H1 (cell line): ENCODE results near the gene TNS3.

Experiments used
- CEBPB ChIP-seq: IDR thresholded peaks from 2 replicates; pipeline ENCODE4 v1.6.1; 2012; ENCODE audit warnings: low read depth, low read length
- POLR2A ChIP-seq, 2 experiments: IDR thresholded peaks; 1 replicate in 1 of 2; 2 replicates in 1 of 2; pipeline ENCODE4 v1.6.1; 2011; ENCODE audit warnings: low read depth in 2 of 2, low read length in 2 of 2, mild to moderate bottlenecking in 2 of 2; ENCODE audit errors: control extremely low read depth in 1 of 2

DNA sequence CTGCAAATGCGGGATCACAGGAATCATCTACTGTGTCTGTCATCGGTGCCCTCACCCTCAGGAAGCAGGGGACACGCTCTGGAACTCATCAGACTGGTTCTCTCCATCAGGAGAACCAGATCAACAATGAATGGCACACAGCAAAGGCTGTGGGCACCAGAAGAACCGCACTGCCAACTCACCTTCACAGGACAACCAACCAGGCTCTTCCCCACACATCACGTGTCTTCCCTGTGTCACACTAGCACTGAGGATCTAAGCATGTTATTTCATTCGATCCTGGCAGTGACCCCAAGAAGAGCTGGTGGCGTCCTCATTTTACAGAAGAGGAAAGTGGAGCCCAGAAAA lies 106.1 kb downstream of the TNS3 start:
- TF ChIP-seq CEBPB: no peak
- TF ChIP-seq POLR2A (IDR thresholded peaks at IDR 0.05; ENCODE audit: control extremely low read depth in 1 of 2, low read depth in 2 of 2, low read length in 2 of 2): no peak
